ENCODE measurements around the gene COL24A1.

DNA sequence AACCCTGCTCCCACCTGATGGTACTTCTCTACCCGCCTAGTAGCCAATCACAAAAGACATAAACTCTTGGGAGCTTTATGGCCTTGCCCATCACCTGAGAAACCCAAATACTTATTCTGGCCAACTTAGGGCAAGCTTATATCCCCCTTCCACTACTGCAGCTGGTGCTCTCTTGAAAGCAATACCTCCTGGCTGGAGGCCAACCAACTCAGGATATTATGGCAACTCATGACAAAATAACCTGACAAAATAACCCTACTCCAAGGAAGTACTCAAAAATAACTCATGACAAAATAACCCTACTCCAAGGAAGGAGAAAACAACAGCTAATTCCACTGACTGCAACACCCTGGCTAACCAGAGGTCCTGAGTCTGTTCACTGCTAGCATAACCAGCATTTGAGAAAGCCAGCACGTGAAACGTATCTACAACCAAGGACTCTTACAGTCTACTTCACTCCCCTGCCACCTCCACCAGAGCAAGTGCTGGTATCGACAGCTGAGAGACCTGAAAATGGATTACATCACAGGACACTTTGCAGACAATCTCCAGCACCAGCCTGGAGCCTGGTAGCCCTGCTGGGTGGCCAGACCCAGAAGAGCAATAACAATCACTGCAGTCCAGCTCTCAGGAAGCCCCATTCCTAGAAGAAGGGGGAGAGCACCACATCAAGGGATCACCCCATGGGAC is 179.9 kb downstream of the COL24A1 start:
- TF ChIP-seq, protein P1, sequence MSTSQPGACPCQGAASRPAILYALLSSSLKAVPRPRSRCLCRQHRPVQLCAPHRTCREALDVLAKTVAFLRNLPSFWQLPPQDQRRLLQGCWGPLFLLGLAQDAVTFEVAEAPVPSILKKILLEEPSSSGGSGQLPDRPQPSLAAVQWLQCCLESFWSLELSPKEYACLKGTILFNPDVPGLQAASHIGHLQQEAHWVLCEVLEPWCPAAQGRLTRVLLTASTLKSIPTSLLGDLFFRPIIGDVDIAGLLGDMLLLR (CRISPR knock-in tag; IDR thresholded peaks at IDR 0.05): no peak
- no peak for TF ChIP-seq JUN (CRISPR knock-in tag; IDR thresholded peaks at IDR 0.05)
- TF ChIP-seq SIN3A (IDR thresholded peaks at IDR 0.05; ENCODE audit: borderline replicate concordance, low read depth, low read length): no peak
- TF ChIP-seq ZFYVE20 (CRISPR knock-in tag; IDR thresholded peaks at IDR 0.05; ENCODE audit: borderline replicate concordance, low read depth): no peak
- TF ChIP-seq, protein P2, sequence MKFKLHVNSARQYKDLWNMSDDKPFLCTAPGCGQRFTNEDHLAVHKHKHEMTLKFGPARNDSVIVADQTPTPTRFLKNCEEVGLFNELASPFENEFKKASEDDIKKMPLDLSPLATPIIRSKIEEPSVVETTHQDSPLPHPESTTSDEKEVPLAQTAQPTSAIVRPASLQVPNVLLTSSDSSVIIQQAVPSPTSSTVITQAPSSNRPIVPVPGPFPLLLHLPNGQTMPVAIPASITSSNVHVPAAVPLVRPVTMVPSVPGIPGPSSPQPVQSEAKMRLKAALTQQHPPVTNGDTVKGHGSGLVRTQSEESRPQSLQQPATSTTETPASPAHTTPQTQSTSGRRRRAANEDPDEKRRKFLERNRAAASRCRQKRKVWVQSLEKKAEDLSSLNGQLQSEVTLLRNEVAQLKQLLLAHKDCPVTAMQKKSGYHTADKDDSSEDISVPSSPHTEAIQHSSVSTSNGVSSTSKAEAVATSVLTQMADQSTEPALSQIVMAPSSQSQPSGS (CRISPR knock-in tag; IDR thresholded peaks at IDR 0.05): no peak
- TF ChIP-seq ZFP1 (CRISPR knock-in tag; IDR thresholded peaks at IDR 0.05): no peak
- TF ChIP-seq PRMT3 (CRISPR knock-in tag; IDR thresholded peaks at IDR 0.05; ENCODE audit: borderline replicate concordance, low read depth): no peak
- TF ChIP-seq, protein P3, sequence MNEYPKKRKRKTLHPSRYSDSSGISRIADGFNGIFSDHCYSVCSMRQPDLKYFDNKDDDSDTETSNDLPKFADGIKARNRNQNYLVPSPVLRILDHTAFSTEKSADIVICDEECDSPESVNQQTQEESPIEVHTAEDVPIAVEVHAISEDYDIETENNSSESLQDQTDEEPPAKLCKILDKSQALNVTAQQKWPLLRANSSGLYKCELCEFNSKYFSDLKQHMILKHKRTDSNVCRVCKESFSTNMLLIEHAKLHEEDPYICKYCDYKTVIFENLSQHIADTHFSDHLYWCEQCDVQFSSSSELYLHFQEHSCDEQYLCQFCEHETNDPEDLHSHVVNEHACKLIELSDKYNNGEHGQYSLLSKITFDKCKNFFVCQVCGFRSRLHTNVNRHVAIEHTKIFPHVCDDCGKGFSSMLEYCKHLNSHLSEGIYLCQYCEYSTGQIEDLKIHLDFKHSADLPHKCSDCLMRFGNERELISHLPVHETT (CRISPR knock-in tag; conservative IDR thresholded peaks at IDR 0.05): no peak
- TF ChIP-seq, protein P4, sequence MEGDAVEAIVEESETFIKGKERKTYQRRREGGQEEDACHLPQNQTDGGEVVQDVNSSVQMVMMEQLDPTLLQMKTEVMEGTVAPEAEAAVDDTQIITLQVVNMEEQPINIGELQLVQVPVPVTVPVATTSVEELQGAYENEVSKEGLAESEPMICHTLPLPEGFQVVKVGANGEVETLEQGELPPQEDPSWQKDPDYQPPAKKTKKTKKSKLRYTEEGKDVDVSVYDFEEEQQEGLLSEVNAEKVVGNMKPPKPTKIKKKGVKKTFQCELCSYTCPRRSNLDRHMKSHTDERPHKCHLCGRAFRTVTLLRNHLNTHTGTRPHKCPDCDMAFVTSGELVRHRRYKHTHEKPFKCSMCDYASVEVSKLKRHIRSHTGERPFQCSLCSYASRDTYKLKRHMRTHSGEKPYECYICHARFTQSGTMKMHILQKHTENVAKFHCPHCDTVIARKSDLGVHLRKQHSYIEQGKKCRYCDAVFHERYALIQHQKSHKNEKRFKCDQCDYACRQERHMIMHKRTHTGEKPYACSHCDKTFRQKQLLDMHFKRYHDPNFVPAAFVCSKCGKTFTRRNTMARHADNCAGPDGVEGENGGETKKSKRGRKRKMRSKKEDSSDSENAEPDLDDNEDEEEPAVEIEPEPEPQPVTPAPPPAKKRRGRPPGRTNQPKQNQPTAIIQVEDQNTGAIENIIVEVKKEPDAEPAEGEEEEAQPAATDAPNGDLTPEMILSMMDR (CRISPR knock-in tag; IDR thresholded peaks at IDR 0.05): no peak
